HG02571 (cell line): ENCODE results near the gene NOTCH4.

Source experiments
- ATAC-seq: cut with Tn5 transposase; IDR thresholded peaks from one replicate; pipeline ENCODE4 v1.9.1; 2021; ENCODE audit warnings: mild to moderate bottlenecking, moderate library complexity; ENCODE audit not compliant: unreplicated experiment

The NOTCH4 gene

GRCh38 chr6:32167761-32168262 is 56.1 kb downstream of the NOTCH4 start:
- no peak for ATAC-seq

GRCh38 chr6:32167154-32167760 is 56.6 kb downstream of the NOTCH4 start:
- no peak for ATAC-seq

GRCh38 chr6:32166411-32167061 is 57.3 kb downstream of the NOTCH4 start:
- no peak for ATAC-seq

GRCh38 chr6:32164295-32164694 is 59.6 kb downstream of the NOTCH4 start, which contains the start of gene EGFL8:
Gene EGFL8 (plus strand): TSS chr6:32164595. CDS start chr6:32166166, 1,571 bp downstream.
- ATAC-seq: no peak

GRCh38 chr6:32163559-32164258 is 60.2 kb downstream of the NOTCH4 start:
- ATAC-seq: no peak

- ATAC-seq: no peak
Observed at GRCh38 chr6:32158052-32158451, 65.8 kb downstream of the NOTCH4 start.

GRCh38 chr6:32156891-32157290 is 67.0 kb downstream of the NOTCH4 start:
- no peak for ATAC-seq

- peak; percentile 50 for ATAC-seq
Observed at GRCh38 chr6:32154514-32155161, 69.2 kb downstream of the NOTCH4 start.

- ATAC-seq: peak; percentile 33
Observed at GRCh38 chr6:32153564-32154513, 70.0 kb downstream of the NOTCH4 start, which contains the start of gene PPT2. Gene PPT2 (plus strand): TSS chr6:32154141. CDS start chr6:32154595, 454 bp downstream.

GRCh38 chr6:32152769-32153563 is 70.9 kb downstream of the NOTCH4 start:
- ATAC-seq: no peak

- ATAC-seq: no peak
Observed at GRCh38 chr6:32151863-32152768, 71.8 kb downstream of the NOTCH4 start, which contains the start of gene PRRT1. Gene PRRT1 (minus strand): TSS chr6:32151939. CDS start chr6:32151827, 112 bp downstream.

- no peak for ATAC-seq
Observed at GRCh38 chr6:32151181-32151862, 72.5 kb downstream of the NOTCH4 start.

- no peak for ATAC-seq
Observed at GRCh38 chr6:32149932-32150870, 73.7 kb downstream of the NOTCH4 start.

- no peak for ATAC-seq
Observed at GRCh38 chr6:32149092-32149755, 74.6 kb downstream of the NOTCH4 start.

- no peak for ATAC-seq
Observed at GRCh38 chr6:32148289-32149091, 75.4 kb downstream of the NOTCH4 start.
